Upper lobe of left lung (tissue), 4 donors: Measurements from ENCODE around the gene VPS26B.

ENCODE experiments used
- EP300 ChIP-seq, 4 donors: sonication (generic); formaldehyde crosslinking; IDR thresholded peaks; one replicate each; pipeline ENCODE4 v1.5.1; 2017; ENCODE audit warnings: antibody characterized with exemption in 4 of 4, control low read depth in 2 of 4
- POLR2A ChIP-seq, 4 donors: fragments of 450-650 bp; IDR thresholded peaks; one replicate each; pipeline ENCODE4 v1.5.1; 2016 to 2017; ENCODE audit warnings: antibody characterized with exemption in 4 of 4, mild to moderate bottlenecking in 2 of 4
- POLR2AphosphoS5 ChIP-seq, 2 donors: sonication (generic); formaldehyde crosslinking; IDR thresholded peaks; one replicate each; pipeline ENCODE4 v1.5.1; 2017; ENCODE audit warnings: antibody characterized with exemption in 2 of 2
- TF ChIP-seq, protein P1 (sequence below), 6 experiments: fragments of 450-650 bp in 4 of 6; fragments of 200-600 bp in 2 of 6; sonication (generic) in 2 of 6; IDR thresholded peaks; one replicate each; pipeline ENCODE4 v1.5.1; 2016 to 2019; ENCODE audit warnings: antibody characterized with exemption in 6 of 6

DNA sequence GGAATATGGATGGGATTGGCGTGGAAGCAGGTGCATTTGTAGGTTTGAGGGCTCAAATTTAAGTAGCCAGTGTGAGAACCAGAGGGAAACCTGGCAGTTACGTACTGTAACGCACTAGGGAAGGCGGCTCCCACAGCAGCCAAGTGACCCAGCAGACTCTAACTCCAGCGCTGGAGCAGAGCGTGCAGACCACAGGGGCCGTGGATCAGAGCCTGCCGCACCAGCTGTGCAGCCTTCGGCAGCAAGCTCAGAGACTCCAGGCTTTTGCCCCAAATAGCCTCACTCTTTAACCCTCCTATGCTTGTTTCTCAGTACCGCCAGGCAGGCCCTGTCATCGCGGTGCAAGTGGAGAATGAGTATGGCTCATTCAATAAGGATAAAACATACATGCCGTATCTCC lies 64.0 kb downstream of the VPS26B start:
- TF ChIP-seq, protein P1, sequence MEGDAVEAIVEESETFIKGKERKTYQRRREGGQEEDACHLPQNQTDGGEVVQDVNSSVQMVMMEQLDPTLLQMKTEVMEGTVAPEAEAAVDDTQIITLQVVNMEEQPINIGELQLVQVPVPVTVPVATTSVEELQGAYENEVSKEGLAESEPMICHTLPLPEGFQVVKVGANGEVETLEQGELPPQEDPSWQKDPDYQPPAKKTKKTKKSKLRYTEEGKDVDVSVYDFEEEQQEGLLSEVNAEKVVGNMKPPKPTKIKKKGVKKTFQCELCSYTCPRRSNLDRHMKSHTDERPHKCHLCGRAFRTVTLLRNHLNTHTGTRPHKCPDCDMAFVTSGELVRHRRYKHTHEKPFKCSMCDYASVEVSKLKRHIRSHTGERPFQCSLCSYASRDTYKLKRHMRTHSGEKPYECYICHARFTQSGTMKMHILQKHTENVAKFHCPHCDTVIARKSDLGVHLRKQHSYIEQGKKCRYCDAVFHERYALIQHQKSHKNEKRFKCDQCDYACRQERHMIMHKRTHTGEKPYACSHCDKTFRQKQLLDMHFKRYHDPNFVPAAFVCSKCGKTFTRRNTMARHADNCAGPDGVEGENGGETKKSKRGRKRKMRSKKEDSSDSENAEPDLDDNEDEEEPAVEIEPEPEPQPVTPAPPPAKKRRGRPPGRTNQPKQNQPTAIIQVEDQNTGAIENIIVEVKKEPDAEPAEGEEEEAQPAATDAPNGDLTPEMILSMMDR (IDR thresholded peaks at IDR 0.05) = no peak
- TF ChIP-seq POLR2A (IDR thresholded peaks at IDR 0.05) (no peak), POLR2AphosphoS5 (IDR thresholded peaks at IDR 0.05) (no peak), EP300 (IDR thresholded peaks at IDR 0.05) (no peak)
